Stimulated activated CD8-positive, alpha-beta memory T cell treated with anti-CD3 and anti-CD28 coated beads, Interleukin-2, amount 100 ng/mL, for 48 hours (primary cell): ENCODE measurements around the gene AMIGO3.
"Not testable (repeated sequence)": the region's sequence is repeated elsewhere in the genome, so short reads cannot be mapped to it uniquely, and the experiment has no call there.

Source experiments
- DNase-seq, 2 donors: peaks; one replicate each; pipeline ENCODE4 v3.0.0-alpha.2; 2020; ENCODE audit warnings: low read depth in 2 of 2

The AMIGO3 gene

DNA sequence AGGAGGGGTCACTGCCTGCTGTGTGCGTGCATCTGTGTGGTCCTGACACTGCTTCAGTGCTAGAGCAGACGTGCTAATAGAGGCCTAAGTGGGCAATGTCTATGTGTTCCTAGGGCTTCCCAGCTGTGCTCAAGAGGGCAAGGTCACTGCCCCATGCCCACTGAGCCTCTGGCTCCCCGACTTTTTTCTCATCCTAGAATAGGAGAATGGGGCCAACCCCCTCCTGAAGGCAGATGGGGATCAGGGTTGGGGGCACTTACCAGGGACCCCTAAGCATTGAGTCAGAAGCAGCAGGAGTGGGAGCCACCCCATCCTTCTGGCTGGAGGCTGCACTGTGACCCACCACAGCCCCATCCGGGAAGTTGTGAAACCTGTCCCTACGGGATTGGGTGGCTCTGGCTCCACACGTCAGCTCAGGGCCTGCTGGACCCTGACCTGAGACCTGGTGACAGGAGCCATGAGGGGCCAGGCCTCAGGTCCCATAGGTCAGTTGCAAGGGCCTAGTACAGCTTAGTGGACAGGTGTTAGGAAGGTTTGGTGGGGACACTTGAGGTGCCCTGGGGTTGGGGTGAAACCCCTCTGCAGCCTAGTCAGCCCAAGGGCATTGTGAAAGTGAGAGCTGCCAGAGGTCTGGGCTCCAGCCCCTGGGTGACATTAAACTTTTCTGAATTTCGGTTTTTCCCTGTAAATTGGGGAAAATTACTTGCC lies 31.0 kb downstream of the AMIGO3 start:
- not testable (repeated sequence) for DNase-seq

DNA sequence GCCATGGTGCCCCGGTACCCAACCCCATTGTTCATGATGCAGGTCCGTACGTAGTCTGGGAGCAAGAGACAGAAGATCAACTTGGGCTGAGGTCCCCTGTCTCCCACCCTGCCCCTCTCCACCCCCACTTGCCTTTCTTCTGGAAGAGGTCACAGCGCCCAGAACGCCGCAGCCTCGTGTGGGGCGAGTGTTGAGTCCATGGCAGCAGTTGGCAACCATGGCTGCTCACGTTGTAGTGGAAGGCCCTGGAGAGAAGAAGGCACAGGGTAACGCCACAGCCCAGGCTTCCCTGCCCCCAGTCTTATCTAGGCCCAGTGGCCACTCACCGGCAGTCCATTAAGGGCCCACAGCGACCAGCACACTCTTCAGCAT lies 32.1 kb downstream of the AMIGO3 start:
- DNase-seq = not testable (repeated sequence)

DNA sequence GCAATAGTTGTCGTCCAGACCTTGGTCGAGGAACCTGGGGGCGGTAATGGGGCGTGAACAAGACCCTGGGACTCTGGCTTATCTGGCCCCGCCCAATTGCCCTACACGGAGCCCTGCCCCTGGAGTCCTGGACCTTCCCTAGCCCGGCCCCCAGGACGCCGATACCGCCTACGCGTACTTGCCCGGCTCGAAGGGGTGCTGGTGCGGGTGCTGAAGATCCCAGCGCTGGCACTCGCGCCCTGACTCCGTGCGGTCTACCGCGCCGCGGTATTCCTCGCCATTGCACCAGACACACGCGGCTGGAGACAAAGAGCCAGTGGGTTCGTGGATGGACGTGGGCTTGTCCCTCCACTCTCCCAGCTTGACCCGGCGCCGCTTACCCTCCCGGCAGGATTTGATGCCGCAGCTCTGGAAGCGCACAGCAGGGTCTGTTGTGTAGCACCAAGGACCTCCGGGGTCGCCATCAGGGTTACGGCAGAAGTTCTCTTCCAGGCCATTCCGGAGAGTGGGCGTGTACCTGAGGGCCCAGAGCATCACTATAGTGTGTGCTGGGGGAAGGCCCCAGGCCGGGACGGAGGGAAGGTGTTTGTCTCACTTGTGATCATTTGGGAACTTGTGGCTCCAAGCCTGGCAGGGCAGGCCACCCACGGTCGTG lies 32.6 kb downstream of the AMIGO3 start:
- DNase-seq = peak in 1 of 2 donors; percentile 56

DNA sequence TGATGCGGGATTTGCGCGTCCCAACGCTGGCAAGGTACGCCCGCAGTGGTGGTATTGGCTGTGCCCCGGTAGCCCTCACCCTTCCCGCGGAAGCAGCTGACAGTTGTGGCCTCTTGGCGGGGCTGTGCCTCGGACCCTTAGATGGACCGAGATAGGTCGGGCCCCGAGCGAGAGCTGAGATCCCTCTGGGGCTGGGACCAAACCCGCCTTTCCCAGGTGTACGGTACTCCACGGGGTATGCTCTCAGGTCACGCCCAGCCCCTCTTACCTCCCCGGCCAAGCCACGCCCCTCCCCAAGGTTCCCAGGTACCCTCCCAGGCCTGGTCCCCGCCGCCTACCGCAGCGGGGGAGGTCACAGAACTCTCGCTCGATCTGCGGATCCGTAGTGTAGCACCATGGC lies 33.1 kb downstream of the AMIGO3 start:
- not testable (repeated sequence) for DNase-seq

DNA sequence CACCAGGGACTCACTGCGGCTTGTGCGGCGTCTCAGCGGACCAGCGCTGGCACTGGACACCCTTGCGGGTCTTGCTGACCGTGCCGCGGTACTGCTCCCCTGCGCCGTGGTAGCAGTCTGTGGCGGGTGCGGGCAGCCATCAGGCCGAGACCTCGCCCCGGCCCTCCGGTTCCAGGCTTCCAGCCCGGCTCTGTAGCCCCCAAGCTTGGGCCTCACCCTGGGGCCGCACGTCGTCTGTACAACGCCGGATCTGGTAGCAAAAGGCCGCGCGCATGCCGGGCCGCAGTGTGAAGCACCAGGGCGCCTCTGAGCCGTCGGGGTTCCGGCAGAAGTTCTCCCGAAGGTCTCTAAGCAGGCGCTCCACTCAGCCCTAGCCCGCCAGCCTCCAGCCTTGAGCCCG lies 33.6 kb downstream of the AMIGO3 start:
- not testable (repeated sequence) for DNase-seq

DNA sequence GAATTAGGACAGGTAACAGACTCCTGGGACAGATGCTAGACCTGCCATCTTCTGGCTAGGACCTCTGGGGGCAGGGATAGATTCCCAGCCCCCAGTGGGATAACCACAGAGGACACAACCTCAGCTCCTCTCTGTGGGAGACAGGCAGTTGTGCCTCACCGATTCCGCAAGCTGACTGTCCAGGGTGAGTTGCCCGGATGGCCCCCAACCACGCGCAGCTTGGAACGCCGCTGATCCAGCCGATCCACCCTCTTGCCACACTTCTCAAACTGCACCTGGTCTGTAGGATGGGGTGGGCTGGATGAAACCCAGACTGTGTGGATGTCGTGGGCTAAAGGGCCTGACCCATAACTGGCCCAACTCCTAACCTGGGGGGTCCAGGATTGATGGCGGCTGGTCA lies 34.4 kb downstream of the AMIGO3 start:
- DNase-seq = not testable (repeated sequence)

DNA sequence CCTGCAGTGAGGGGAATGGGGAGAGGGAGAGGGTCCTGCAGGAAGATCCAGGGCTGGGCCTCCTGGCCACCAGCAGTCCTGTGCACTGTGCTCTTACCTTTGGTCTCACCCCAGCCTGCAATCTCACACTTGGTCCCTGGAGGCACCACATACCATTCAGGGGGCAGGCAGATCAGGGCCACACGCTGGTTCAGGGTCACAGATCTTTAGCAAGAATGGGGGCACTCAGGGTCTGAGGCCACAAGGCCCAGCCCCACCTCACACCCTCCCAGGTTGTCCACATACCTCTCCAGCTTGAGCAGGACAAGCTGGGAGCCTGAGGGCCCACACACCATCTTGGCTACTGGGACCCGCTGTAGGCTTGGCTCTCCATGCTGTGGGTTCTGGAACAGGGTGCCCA lies 35.0 kb downstream of the AMIGO3 start:
- not testable (repeated sequence) for DNase-seq

DNA sequence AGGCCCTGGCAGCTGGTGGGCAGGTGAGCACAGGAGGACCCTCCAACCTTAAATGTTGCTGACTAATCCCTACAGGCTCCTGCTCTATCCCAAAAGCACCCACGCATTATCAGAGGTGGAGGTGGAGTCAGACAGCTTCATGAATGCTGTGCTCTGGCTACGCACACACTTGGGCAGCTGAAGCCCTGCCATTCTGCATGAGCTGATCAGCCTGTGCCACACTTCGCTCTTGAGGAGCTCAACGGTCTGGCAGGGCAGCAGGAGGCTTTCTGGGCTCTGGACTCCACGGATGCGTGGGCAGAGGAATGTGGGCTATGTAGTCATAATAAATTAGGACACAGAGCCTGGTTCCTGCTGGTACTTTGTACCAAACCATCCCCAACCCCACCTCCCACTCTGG lies 36.3 kb downstream of the AMIGO3 start:
- DNase-seq = no peak

DNA sequence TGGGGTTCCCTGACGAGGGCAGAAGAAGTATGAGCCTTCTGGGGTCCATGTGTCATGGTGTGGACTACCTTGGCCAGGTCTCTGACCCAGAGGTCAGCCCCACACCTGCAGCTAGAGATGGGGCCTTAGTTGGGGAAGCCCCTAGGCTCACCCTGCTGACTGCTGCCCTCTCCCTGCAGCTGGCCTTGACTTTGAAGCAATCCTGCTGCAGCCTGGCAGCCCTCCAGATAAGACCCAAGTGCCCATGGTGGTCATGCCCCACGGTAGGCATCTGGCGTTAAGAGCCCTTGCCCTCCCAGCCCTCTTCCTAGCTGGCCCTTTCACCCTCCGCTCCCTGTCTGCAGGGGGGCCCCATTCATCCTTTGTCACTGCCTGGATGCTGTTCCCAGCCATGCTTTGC lies 37.9 kb downstream of the AMIGO3 start:
- no peak for DNase-seq

DNA sequence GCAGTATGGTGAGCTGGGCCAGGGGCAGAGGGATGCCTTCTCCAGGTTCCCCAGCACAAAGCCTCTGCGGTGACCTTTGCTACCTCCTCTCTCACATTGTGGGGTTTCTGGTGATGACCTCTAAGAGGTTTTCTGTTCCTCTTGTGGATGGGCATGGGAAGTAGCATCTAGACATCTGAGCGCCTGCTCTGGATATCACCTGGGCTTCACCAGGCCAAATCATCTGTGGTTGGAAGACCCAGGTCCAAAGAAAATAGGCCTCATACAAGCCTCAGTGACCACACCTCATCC lies 38.3 kb downstream of the AMIGO3 start:
- no peak for DNase-seq

DNA sequence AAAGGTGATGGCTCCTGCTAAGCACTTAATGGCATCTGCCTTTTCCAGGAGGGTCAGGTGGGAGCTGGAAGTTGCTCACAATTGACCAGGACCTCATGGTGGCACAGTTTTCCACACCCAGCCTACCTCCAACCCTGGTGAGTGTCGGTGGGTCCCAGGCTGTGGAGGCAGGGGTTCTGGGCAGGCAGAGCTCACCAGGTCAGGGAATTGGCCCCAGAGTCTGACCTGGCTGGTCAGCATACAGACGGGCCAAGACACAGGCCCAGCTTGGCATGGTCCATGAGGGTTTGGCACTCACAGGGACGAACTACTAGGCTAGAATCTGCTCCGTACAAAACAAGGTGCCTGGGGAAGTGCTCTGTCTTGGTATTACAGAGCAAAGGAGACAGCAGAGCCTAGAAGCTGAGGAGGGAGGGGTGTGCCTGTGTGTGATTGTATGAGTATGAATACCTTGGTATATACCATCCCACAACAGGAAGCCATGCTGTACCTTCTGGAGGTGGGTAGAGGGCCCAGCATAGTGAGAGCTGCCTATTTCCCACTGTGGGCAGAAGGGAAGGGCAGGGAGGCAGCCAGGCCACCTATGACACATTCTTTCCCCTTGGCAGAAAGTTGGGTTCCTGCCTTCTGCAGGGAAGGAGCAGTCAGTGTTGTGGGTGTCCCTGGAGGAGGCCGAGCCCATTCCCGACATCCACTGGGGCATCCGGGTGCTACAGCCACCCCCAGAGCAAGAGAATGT lies 38.8 kb downstream of the AMIGO3 start:
- no peak for DNase-seq

DNA sequence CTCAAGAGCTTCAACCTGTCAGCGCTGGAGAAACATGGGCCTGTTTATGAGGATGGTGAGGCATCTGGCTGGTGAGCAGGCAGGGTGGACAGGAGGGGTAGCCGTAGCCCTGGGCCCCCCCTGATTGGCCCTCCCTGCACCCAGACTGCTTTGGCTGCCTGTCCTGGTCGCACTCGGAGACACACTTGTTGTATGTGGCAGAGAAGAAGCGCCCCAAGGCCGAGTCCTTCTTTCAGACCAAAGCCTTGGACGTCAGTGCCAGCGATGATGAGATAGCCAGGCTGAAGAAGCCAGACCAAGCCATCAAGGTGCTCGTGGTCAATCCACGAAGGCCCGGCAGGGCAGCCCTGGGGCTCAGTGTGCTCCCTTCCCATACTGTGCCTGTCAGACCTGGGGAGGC lies 43.6 kb downstream of the AMIGO3 start:
- DNase-seq = no peak

DNA sequence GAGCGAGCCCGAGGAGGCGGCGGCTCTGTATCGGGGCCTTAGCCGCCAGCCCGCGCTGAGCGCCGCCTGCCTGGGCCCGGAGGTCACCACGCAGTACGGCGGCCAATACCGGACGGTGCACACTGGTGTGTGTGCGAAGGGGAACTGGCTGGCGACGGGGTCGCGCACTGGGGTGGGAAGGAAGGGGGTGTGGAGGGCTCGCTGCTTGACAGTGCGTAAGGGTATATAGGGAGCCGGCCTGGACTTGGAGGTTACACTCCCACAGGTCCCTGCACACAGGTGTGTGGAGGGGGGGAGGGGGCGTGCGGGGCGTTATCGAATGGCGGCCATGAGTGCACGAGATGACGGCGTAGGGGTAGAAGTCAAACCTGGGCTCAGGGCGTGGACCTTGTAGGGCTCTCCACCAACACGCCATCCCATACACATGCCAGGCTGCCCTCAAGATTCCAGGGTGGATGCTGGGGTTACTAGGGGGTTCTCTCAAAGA lies 44.9 kb downstream of the AMIGO3 start:
- peak; percentile 18 to 26 for DNase-seq

DNA sequence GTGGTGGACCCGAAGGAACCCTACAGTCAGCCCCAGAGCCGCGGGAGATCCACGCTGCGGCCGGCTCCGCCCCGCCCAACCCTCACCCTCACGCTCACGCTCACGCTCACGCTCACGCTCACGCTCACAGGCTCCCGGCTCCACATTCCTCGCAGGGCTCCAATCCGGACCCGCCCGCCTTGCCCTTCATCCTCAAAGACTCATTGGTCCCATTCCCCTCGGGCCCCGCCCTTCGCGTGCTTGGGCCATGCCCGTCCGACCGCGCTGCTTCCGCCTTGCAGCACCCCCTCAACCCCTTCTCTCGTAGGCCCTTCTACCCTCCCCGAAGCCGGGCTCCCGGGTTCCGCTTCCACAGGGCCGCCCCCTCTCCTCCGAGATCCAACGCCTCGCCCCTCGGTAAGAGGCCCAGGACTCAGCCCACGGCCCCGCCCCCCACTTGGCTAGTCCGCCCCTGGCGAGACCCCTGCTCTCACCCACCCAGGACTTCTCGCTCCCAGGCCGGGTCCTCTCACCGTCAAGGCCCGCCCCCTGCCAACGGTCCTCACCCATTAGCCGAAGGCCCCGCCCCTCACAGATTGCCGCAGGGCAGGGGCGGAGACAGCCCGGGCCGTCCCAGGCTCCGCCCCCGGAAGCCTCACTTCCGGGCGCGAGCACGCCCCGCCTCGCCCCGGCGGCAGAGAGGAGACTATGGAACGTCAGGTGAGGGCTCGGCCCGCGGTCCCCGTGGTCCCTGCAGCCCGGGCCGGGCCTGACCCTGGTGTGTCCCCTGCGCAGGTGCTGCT lies 45.6 kb downstream of the AMIGO3 start, which contains the start of gene APEH:
TSS of gene APEH (plus strand) at position 637 of the 782 bp plus-strand sequence. CDS start at position 688, 51 bp downstream.
- peak; percentile 98 to 99 for DNase-seq

DNA sequence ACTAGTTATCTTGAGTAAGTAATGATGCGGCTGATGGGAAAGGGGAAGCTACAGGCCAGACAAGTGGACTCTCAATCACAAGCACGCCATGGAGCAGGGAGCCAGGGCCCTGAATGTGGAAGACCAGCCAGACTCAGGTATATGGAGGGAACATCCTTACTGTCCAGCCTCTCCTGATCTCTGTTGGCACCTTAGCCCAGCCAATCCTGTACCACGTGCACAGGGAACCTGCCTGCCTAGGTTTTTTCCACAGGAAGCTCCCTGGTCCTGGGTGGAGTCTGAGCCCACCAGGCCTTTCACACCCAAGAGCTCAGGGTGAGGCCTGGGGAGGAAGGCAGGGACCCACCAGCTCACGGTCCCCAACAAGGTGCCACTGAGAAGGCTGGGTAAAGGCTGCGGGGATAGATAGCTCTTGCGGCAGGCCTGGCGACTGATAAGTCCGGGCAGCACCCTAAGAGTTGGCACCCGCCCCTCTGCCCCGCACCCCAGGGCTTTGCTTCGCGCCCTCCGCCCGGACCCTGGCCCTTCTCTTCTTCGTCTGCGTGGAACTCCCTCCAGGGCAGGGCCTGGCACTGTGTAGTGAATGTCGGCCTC lies 46.3 kb downstream of the AMIGO3 start:
- DNase-seq = peak in 1 of 2 donors; percentile 15

DNA sequence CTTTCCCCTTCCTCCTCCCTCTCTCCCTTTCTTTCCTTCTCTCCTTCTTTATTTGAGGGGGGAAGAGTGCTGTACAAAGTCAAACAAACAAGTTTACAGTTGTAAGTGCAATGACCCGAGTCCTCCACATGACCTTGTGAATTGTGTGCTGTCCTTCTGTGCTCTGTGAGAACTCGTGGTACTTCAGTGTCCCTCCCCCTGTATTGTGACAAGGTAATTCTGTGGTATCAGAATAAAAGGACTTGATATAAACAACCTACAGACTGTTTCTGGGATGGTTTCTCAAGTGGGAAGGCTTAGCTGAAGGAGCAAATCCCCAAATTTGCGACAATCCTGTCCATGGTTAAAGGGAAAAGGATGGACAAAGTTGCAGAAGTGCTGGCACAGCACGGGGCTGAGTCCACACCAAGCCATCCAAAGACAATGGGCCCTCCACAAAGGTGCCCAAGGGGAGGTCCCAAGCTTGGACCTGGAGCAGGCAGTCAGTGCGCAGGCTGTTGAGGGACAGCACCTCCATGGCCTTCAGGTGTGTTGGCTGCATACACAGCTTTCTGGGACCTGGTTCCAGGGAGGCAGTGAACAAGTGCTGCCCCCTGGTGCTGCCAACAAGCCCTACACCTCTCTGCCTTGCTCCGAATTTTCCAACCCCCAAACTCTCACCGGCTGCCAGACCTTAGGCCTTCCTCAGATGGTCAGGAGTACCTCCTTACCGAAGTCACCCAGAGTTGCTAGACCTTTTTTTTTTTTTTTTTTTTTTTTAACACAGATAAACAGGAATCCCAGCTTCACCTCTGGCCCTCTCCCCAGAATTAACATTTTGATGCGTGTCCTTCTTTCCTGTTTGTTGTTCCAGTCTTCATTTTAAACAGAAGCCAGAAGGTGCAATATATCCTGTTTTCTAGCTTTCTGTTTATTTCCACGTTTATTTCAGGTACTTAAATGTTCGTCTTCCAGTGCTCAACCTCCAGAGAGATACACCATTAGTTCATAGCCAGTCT lies 47.9 kb downstream of the AMIGO3 start:
- peak; percentile 51 to 69 for DNase-seq

DNA sequence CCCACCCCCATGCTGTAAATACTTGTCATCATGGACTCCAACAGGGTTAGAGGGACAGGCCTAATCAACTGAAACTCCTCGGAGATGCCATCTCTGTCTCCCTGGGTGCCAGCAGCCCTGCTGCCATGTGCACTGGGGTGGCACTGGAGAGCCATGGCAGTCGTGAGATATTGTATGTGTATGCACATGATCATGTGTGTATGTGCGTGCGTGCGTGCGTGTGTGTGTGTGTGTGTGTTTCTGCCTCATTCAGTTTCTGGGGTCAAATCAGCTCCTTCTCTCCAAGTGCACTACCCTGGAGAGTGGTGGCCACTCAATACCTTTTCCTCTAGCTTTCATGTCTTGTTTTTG lies 48.6 kb downstream of the AMIGO3 start:
- no peak for DNase-seq

DNA sequence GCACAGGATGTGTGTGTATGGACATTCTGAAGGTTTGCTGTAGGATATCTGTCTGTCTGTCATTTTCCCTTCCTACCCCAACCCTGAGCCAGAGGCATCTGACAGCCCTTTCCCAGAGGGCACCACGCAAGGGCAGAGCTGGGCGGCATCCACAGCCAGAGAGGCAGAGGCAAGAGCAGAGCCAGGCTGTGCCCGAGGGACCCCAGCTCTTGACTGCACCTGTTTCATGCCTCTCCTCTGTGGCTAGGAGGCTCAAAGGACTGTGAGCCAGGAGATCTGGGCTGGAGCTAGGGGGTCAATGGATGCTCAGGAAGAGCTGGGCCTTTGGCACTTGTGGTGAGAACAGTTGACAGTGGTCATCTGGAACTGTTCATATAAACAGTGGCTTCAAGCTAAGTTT lies 50.1 kb downstream of the AMIGO3 start:
- no peak for DNase-seq

DNA sequence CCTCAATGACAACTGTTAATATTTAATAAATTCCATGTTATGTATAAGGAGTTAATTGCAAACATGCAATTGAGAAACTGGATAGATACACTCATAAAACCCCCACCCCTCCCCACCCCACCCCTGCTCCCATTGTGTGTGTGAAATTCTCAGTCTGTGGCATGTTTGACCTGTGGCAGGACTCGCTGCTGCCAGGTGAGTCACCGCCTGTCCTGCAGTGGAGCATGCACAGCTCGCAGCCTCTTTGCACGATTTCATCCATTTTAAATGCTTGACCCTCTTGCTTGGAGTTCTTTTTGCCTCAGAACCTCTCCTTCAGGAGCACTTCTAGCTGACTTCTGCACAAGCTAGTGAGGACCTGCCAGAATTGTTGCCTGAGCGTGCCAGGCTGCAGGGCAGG lies 50.6 kb downstream of the AMIGO3 start:
- DNase-seq = no peak

DNA sequence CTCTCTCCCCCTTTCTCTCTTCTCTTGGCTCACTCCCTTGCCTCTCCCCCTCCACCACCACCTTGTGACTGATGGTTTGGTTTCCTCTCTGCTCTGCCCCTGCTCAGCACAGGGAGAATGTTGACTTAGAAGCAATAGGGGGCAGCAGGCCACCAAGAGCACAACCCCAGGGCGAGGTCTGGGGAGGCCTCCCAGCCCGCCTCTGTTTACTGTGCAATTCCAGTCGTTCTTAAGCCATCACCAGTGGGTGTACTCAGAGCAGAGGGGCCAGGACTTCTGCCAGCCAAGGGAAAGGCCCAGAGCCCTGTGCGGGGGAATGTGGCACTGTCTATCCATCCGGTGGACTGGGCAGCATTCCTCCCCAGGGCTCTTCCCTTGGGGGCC lies 51.1 kb downstream of the AMIGO3 start:
- no peak for DNase-seq
